ENCODE results near the gene GABBR2. TPM values are rescaled to one million over a fixed set of nuclear protein-coding genes. Genes with fewer than 3 reads are reported as not detected.

Gene GABBR2
- total and polyA plus RNA-seq, 2 experiments from 2014 or later: 0.89 to 1.3 TPM

- TF ChIP-seq, protein P1, sequence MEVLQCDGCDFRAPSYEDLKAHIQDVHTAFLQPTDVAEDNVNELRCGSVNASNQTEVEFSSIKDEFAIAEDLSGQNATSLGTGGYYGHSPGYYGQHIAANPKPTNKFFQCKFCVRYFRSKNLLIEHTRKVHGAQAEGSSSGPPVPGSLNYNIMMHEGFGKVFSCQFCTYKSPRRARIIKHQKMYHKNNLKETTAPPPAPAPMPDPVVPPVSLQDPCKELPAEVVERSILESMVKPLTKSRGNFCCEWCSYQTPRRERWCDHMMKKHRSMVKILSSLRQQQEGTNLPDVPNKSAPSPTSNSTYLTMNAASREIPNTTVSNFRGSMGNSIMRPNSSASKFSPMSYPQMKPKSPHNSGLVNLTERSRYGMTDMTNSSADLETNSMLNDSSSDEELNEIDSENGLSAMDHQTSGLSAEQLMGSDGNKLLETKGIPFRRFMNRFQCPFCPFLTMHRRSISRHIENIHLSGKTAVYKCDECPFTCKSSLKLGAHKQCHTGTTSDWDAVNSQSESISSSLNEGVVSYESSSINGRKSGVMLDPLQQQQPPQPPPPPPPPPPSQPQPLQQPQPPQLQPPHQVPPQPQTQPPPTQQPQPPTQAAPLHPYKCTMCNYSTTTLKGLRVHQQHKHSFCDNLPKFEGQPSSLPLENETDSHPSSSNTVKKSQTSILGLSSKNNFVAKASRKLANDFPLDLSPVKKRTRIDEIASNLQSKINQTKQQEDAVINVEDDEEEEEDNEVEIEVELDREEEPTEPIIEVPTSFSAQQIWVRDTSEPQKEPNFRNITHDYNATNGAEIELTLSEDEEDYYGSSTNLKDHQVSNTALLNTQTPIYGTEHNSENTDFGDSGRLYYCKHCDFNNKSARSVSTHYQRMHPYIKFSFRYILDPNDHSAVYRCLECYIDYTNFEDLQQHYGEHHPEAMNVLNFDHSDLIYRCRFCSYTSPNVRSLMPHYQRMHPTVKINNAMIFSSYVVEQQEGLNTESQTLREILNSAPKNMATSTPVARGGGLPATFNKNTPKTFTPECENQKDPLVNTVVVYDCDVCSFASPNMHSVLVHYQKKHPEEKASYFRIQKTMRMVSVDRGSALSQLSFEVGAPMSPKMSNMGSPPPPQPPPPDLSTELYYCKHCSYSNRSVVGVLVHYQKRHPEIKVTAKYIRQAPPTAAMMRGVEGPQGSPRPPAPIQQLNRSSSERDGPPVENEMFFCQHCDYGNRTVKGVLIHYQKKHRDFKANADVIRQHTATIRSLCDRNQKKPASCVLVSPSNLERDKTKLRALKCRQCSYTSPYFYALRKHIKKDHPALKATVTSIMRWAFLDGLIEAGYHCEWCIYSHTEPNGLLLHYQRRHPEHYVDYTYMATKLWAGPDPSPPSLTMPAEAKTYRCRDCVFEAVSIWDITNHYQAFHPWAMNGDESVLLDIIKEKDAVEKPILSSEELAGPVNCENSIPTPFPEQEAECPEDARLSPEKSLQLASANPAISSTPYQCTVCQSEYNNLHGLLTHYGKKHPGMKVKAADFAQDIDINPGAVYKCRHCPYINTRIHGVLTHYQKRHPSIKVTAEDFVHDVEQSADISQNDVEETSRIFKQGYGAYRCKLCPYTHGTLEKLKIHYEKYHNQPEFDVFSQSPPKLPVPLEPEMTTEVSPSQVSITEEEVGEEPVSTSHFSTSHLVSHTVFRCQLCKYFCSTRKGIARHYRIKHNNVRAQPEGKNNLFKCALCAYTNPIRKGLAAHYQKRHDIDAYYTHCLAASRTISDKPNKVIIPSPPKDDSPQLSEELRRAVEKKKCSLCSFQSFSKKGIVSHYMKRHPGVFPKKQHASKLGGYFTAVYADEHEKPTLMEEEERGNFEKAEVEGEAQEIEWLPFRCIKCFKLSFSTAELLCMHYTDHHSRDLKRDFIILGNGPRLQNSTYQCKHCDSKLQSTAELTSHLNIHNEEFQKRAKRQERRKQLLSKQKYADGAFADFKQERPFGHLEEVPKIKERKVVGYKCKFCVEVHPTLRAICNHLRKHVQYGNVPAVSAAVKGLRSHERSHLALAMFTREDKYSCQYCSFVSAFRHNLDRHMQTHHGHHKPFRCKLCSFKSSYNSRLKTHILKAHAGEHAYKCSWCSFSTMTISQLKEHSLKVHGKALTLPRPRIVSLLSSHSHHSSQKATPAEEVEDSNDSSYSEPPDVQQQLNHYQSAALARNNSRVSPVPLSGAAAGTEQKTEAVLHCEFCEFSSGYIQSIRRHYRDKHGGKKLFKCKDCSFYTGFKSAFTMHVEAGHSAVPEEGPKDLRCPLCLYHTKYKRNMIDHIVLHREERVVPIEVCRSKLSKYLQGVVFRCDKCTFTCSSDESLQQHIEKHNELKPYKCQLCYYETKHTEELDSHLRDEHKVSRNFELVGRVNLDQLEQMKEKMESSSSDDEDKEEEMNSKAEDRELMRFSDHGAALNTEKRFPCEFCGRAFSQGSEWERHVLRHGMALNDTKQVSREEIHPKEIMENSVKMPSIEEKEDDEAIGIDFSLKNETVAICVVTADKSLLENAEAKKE (CRISPR knock-in tag; IDR thresholded peaks at IDR 0.05): no peak
- no peak for TF ChIP-seq STAT1 (IDR thresholded peaks at IDR 0.05; ENCODE audit: unreplicated experiment)
Observed at GRCh38 chr9:98364086-98364485, 344.6 kb downstream of the GABBR2 start (continued).

GRCh38 chr9:98363644-98364043 is 345.1 kb downstream of the GABBR2 start:
- no peak overlapping the region for H3K4me3 ChIP-seq
- H3K27ac ChIP-seq (ENCODE audit: low read depth): no peak overlapping the region
- Mint-ChIP-seq H3K27ac (no peak overlapping the region), H3K4me1 (peaks cover 7% of the 10 kb centered on the region; the same call in 2 of the 3 replicates), H3K27me3 (ENCODE audit: insufficient read depth, low read depth, poor library complexity) (peaks cover 9% of the 10 kb centered on the region), H3K36me3 (ENCODE audit: low read depth) (peaks cover 5% of the 10 kb centered on the region), H3K9me3 (peaks cover 24% of the 10 kb centered on the region), H3K4me3 (no peak overlapping the region)
- no peak for DNase-seq (ENCODE audit: low spot score)
- no peaks in the 10 kb centered on the region for H3K9me2 ChIP-seq (ENCODE audit: insufficient read depth)
- H4K20me1 ChIP-seq (replicated peaks; ENCODE audit: insufficient read depth): no peaks in the 10 kb centered on the region
- H3K79me2 ChIP-seq (replicated peaks; ENCODE audit: insufficient read depth): no peaks in the 10 kb centered on the region
- no peak for ATAC-seq
- 0 out of 2 replicates have a peak overlapping the region, but pooled peaks have one; percentile 14 for H2AFZ ChIP-seq
- H3K4me1 ChIP-seq (ENCODE audit: insufficient read depth): no peaks in the 10 kb centered on the region
- H3K4me2 ChIP-seq: no peak overlapping the region
- H3F3A ChIP-seq (replicated peaks; ENCODE audit: low read depth): no peaks in the 10 kb centered on the region
- peaks cover 6% of the 10 kb centered on the region; the same call in 1 of the 2 replicates for H3K36me3 ChIP-seq (ENCODE audit: insufficient read depth)
- no peaks in the 10 kb centered on the region for H3K27me3 ChIP-seq (ENCODE audit: insufficient read depth)
- TF ChIP-seq, protein P1 (CRISPR knock-in tag; IDR thresholded peaks at IDR 0.05): no peak
- TF ChIP-seq ZNF331 (CRISPR knock-in tag; IDR thresholded peaks at IDR 0.05; ENCODE audit: low read depth): no peak
- TF ChIP-seq JUNB (IDR thresholded peaks at IDR 0.05; ENCODE audit: unreplicated experiment): no peak
- no peak for TF ChIP-seq EZH2 (IDR thresholded peaks at IDR 0.05; ENCODE audit: low read depth, unreplicated experiment)
- TF ChIP-seq STAT1 (IDR thresholded peaks at IDR 0.05; ENCODE audit: unreplicated experiment): no peak
- TF ChIP-seq POLR2AphosphoS5 (IDR thresholded peaks at IDR 0.05; ENCODE audit: low read depth): no peak
- no peak for TF ChIP-seq CREB1 (CRISPR knock-in tag; IDR thresholded peaks at IDR 0.05; ENCODE audit: low read depth)

Data from GM23338 (cell line).